ENCODE data around the gene ATP2A1.
A peak's percentile ranks its signal among the peaks of the same experiment; 100 is the strongest.

The ATP2A1 gene

DNA sequence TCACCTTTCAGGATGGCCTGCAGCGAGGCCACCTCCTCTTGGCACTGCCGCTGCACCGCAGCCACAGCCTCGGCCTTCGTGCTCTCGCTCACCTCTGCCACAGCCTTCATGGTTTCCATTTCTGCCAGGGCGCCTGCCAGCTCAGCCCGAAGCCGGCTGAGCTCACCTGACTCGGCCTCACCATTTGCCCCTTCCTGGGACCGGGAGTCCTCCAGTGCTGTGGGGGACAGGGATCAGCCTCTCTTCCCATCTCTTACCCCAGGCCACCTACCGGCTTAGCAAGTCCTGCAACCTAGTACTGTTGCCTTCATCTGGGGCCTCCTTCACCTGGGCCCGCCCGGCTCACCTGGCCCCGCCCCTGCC lies 46.1 kb downstream of the ATP2A1 start:
- Histone ChIP-seq H3K27ac (ENCODE audit: extremely low read depth, low read depth, low read length) (no peak overlapping the region), H3K36me3 (ENCODE audit: control insufficient read depth in 2 of 2, insufficient read depth in 1 of 2, low read length in 2 of 2) (peaks cover 0 to 3% of the 10 kb centered on the region in 2 experiments; a peak in 2 of 3 replicates), H3K4me3 (ENCODE audit: low read depth, low read length) (peak overlapping the region; percentile 91), H3K9me3 (ENCODE audit: control insufficient read depth, insufficient read depth, low read depth, low read length) (no peaks in the 10 kb centered on the region), H3K4me1 (ENCODE audit: control insufficient read depth, insufficient read depth, low read length) (0 out of 2 replicates have a peak, but pooled peaks cover 4% of the 10 kb centered on the region)
- ChIA-PET CTCF (interaction anchor here (0.9 to 2.0 kb wide), 3 partner anchors 21 to 78 kb away, joined by 3 to 9 read pairs (median 3); partner anchors contain the start of gene TUFM), POLR2A (interaction anchor here (1.4 to 2.8 kb wide), 4 partner anchors 9 to 78 kb away, joined by 5 to 10 read pairs (median 7); partner anchors contain the start of genes SH2B1 and TUFM)
- TF ChIP-seq ZNF10 (tag by site-specific recombination; IDR thresholded peaks at IDR 0.05) (peak; percentile 77), ZNF140 (tag by site-specific recombination; IDR thresholded peaks at IDR 0.05) (no peak), ZBTB8A (tag by site-specific recombination; IDR thresholded peaks at IDR 0.05) (no peak)
- TF ChIP-seq, protein P1, sequence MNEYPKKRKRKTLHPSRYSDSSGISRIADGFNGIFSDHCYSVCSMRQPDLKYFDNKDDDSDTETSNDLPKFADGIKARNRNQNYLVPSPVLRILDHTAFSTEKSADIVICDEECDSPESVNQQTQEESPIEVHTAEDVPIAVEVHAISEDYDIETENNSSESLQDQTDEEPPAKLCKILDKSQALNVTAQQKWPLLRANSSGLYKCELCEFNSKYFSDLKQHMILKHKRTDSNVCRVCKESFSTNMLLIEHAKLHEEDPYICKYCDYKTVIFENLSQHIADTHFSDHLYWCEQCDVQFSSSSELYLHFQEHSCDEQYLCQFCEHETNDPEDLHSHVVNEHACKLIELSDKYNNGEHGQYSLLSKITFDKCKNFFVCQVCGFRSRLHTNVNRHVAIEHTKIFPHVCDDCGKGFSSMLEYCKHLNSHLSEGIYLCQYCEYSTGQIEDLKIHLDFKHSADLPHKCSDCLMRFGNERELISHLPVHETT (tag by site-specific recombination; IDR thresholded peaks at IDR 0.05): 0 out of 2 replicates have a peak, but pooled peaks have one; percentile 28

DNA sequence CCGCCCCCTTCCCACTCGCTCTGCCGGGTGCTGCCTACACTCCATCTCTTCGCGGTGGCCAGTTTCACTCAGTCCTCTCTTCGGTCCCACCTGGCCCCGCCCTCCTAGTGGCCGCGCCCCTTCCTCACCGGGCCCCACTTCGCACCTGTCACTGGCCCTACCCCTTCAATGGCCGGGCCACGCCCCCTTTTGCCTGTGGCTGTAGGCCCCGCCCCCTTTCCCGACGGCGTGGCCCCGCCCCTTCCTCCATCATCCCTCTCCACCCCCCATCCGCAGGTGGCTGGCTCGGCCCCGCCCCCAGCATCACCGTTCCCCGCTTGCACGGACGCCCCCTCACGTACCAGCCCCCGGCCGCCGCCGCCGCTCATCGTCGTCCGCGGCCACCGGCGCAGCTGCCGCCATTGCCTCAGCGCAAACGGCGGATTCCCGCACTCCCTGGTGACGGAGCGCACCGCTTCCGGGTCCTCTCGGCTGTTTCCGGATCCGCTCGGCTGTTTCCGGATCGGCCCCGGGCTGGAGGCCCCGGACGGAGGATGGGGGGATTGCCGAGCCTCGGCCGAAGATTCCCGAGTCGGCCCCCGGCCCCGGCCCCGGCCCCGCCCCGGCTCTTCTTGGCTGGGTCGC lies 46.6 kb downstream of the ATP2A1 start, which contains the start of gene RABEP2:
TSS of gene RABEP2 (minus strand) at position 477 of the 624 bp plus-strand sequence. CDS start at position 402, 75 bp downstream.
- Histone ChIP-seq H3K27ac (ENCODE audit: extremely low read depth, low read depth, low read length) (peak within 1 kb of the TSS; percentile 95), H3K4me3 (ENCODE audit: low read depth, low read length) (peak within 1 kb of the TSS; percentile 91), H3K9me3 (ENCODE audit: control insufficient read depth, insufficient read depth, low read depth, low read length) (no peaks in the 10 kb centered on the region), H3K36me3 (ENCODE audit: control insufficient read depth in 2 of 2, insufficient read depth in 1 of 2, low read length in 2 of 2) (no peaks in the 10 kb centered on the region), H3K4me1 (ENCODE audit: control insufficient read depth, insufficient read depth, low read length) (0 out of 2 replicates have a peak, but pooled peaks cover 4% of the 10 kb centered on the region)
- ChIA-PET POLR2A (interaction anchor here (0.7 to 2.8 kb wide), 7 partner anchors 10 to 79 kb away, joined by 3 to 10 read pairs (median 5); partner anchors contain the start of genes LAT, NFATC2IP, SH2B1 and TUFM), CTCF (interaction anchor here (0.5 to 2.9 kb wide), 3 partner anchors 20 to 328 kb away, joined by 3 to 22 read pairs (median 6); partner anchors contain the start of gene SULT1A2)
- no peak for TF ChIP-seq MYNN (tag by site-specific recombination; IDR thresholded peaks at IDR 0.05; ENCODE audit: borderline replicate concordance)
- TF ChIP-seq KLF8 (tag by site-specific recombination; IDR thresholded peaks at IDR 0.05): peak; percentile 96
- TF ChIP-seq ZNF404 (tag by site-specific recombination; IDR thresholded peaks at IDR 0.05): no peak
- no peak for TF ChIP-seq GLIS1 (tag by site-specific recombination; IDR thresholded peaks at IDR 0.05)
- TF ChIP-seq MEIS1 (CRISPR knock-in tag; IDR thresholded peaks at IDR 0.05; ENCODE audit: borderline replicate concordance): no peak
- TF ChIP-seq, protein P2, sequence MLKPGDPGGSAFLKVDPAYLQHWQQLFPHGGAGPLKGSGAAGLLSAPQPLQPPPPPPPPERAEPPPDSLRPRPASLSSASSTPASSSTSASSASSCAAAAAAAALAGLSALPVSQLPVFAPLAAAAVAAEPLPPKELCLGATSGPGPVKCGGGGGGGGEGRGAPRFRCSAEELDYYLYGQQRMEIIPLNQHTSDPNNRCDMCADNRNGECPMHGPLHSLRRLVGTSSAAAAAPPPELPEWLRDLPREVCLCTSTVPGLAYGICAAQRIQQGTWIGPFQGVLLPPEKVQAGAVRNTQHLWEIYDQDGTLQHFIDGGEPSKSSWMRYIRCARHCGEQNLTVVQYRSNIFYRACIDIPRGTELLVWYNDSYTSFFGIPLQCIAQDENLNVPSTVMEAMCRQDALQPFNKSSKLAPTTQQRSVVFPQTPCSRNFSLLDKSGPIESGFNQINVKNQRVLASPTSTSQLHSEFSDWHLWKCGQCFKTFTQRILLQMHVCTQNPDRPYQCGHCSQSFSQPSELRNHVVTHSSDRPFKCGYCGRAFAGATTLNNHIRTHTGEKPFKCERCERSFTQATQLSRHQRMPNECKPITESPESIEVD (tag by site-specific recombination; IDR thresholded peaks at IDR 0.05): no peak
- TF ChIP-seq ZNF416 (tag by site-specific recombination; IDR thresholded peaks at IDR 0.05): no peak
- TF ChIP-seq ZSCAN30 (tag by site-specific recombination; IDR thresholded peaks at IDR 0.05): no peak
- TF ChIP-seq ZNF157 (tag by site-specific recombination; IDR thresholded peaks at IDR 0.05): no peak
- TF ChIP-seq, protein P3, sequence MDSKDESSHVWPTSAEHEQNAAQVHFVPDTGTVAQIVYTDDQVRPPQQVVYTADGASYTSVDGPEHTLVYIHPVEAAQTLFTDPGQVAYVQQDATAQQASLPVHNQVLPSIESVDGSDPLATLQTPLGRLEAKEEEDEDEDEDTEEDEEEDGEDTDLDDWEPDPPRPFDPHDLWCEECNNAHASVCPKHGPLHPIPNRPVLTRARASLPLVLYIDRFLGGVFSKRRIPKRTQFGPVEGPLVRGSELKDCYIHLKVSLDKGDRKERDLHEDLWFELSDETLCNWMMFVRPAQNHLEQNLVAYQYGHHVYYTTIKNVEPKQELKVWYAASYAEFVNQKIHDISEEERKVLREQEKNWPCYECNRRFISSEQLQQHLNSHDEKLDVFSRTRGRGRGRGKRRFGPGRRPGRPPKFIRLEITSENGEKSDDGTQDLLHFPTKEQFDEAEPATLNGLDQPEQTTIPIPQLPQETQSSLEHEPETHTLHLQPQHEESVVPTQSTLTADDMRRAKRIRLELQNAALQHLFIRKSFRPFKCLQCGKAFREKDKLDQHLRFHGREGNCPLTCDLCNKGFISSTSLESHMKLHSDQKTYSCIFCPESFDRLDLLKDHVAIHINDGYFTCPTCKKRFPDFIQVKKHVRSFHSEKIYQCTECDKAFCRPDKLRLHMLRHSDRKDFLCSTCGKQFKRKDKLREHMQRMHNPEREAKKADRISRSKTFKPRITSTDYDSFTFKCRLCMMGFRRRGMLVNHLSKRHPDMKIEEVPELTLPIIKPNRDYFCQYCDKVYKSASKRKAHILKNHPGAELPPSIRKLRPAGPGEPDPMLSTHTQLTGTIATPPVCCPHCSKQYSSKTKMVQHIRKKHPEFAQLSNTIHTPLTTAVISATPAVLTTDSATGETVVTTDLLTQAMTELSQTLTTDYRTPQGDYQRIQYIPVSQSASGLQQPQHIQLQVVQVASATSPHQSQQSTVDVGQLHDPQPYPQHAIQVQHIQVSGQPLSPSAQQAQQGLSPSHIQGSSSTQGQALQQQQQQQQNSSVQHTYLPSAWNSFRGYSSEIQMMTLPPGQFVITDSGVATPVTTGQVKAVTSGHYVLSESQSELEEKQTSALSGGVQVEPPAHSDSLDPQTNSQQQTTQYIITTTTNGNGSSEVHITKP (tag by site-specific recombination; IDR thresholded peaks at IDR 0.05): no peak
- TF ChIP-seq ZNF549 (tag by site-specific recombination; IDR thresholded peaks at IDR 0.05): no peak
- TF ChIP-seq SP2 (tag by site-specific recombination; IDR thresholded peaks at IDR 0.05): peak; percentile 90
- TF ChIP-seq ZNF629 (tag by site-specific recombination; IDR thresholded peaks at IDR 0.05): no peak
- peak; percentile 84 for TF ChIP-seq KLF10 (tag by site-specific recombination; IDR thresholded peaks at IDR 0.05)
- TF ChIP-seq, protein P4, sequence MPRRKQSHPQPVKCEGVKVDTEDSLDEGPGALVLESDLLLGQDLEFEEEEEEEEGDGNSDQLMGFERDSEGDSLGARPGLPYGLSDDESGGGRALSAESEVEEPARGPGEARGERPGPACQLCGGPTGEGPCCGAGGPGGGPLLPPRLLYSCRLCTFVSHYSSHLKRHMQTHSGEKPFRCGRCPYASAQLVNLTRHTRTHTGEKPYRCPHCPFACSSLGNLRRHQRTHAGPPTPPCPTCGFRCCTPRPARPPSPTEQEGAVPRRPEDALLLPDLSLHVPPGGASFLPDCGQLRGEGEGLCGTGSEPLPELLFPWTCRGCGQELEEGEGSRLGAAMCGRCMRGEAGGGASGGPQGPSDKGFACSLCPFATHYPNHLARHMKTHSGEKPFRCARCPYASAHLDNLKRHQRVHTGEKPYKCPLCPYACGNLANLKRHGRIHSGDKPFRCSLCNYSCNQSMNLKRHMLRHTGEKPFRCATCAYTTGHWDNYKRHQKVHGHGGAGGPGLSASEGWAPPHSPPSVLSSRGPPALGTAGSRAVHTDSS (tag by site-specific recombination; IDR thresholded peaks at IDR 0.05): no peak
- no peak for TF ChIP-seq ZNF155 (tag by site-specific recombination; IDR thresholded peaks at IDR 0.05)
- TF ChIP-seq, protein P5, sequence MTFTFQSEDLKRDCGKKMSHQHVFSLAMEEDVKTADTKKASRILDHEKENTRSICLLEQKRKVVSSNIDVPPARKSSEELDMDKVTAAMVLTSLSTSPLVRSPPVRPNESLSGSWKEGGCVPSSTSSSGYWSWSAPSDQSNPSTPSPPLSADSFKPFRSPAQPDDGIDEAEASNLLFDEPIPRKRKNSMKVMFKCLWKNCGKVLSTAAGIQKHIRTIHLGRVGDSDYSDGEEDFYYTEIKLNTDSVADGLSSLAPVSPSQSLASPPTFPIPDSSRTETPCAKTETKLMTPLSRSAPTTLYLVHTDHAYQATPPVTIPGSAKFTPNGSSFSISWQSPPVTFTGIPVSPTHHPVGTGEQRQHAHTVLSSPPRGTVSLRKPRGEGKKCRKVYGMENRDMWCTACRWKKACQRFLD (tag by site-specific recombination; IDR thresholded peaks at IDR 0.05): no peak
- TF ChIP-seq ZFP41 (tag by site-specific recombination; IDR thresholded peaks at IDR 0.05; ENCODE audit: borderline replicate concordance): no peak
- no peak for TF ChIP-seq ZNF341 (tag by site-specific recombination; IDR thresholded peaks at IDR 0.05; ENCODE audit: low read depth)
- no peak for TF ChIP-seq ZNF311 (tag by site-specific recombination; IDR thresholded peaks at IDR 0.05; ENCODE audit: borderline replicate concordance)
- TF ChIP-seq ZNF174 (tag by site-specific recombination; IDR thresholded peaks at IDR 0.05): no peak
